Psoas muscle (tissue), 8 donors: Measurements from ENCODE around the gene CNGA3. TPM values are rescaled to one million over a fixed set of nuclear protein-coding genes. Genes with fewer than 3 reads are reported as not detected.
"Not testable (repeated sequence)": the region's sequence is repeated elsewhere in the genome, so short reads cannot be mapped to it uniquely, and the experiment has no call there.

Experiments
- ATAC-seq, 4 donors: fragments of 200-7000 bp; cut with Tn5 transposase; one replicate each; pipeline ENCODE4 v1.9.1; 2020; ENCODE audit warnings: moderate library complexity in 3 of 4, mild to moderate bottlenecking in 2 of 4
- DNase-seq, 2 donors: peaks; one replicate each; pipeline ENCODE4 v3.0.0-alpha.2; 2020
- H3K27ac ChIP-seq: fragments of 200-600 bp; one replicate; pipeline ENCODE4 v1.8.0; 2022
- H3K27me3 ChIP-seq, 3 donors: fragments of 200-600 bp in 1 of 3; one replicate each; pipeline versions ENCODE4 v1.6.1 to v1.8.0; 2013 to 2022; ENCODE audit warnings: low read length in 2 of 3, mild to moderate bottlenecking in 2 of 3, moderate library complexity in 1 of 3; ENCODE audit not compliant: insufficient read depth in 3 of 3
- H3K36me3 ChIP-seq, 2 donors: fragments of 200-600 bp in 1 of 2; one replicate each; pipeline versions ENCODE4 v1.6.1 to v1.8.0; 2013 to 2022; ENCODE audit warnings: low read depth in 1 of 2, mild to moderate bottlenecking in 1 of 2, moderate library complexity in 1 of 2; ENCODE audit not compliant: insufficient read depth in 1 of 2
- H3K4me1 ChIP-seq: fragments of 200-600 bp; one replicate; pipeline ENCODE4 v1.8.0; 2022
- H3K4me3 ChIP-seq: fragments of 200-600 bp; one replicate; pipeline ENCODE4 v1.8.0; 2022; ENCODE audit warnings: mild to moderate bottlenecking
- H3K9me3 ChIP-seq: fragments of 200-600 bp; one replicate; pipeline ENCODE4 v1.8.0; 2022
- CTCF ChIP-seq: fragments of 200-600 bp; IDR thresholded peaks from one replicate; pipeline ENCODE4 v1.8.0; 2022; ENCODE audit warnings: antibody characterized with exemption
- whole genome bisulfite sequencing, 3 donors: extraction: QIAGEN DNeasy Blood & Tissue Kit; methylation state at CpG; one replicate each; pipeline versions ENCODE4 v1.1.6 to v1.1.7; 2013; 5-methylcytosine and 5-hydroxymethylcytosine counted together
- intact Hi-C, 2 donors: fragments of 100-400 bp; cut with DNase I; formaldehyde crosslinking; loops; one replicate each; pipeline versions ENCODE4 v1.11.0 to v1.14.2; 2022
- polyA plus RNA-seq, 3 donors: library from polyadenylated mRNA; stranded (reverse); fragments of 200-250 nt; gene quantifications; one replicate each; pipeline ENCODE4 v1.2.3, GENCODE V29; 2013
- total RNA-seq, 4 donors: library from RNA; stranded (reverse); fragmentation: NEBNext Ultra II Directional in 2 of 4; extraction: Animal tissue kit (Norgen Biotek cat#: 25700) in 2 of 4; gene quantifications; one replicate each; pipeline versions ENCODE4 v1.2.1 to v1.2.4, GENCODE V29; 2021 to 2023
- donor health status: healthy with polysubstance abuse.
- donor health status: DM: no; HTN: no; CAD: no; lungs with moderate emphysema.
- donor health status: Bipolar disorder and iron deficiency.
- donor health status: healthy.
- donor health status: DM: yes; HTN: yes; CAD: no.
- donor health status: DM: no; HTN: no; CAD: no.
- donor health status: DM: no; HTN: no; CAD: no.
- donor health status: DM: yes; HTN: yes; CAD: no.

The CNGA3 gene
- total and polyA plus RNA-seq, 7 donors = 0.03 TPM; not detected in 6

GRCh38 chr2:98313492-98314250 lies 32.6 kb upstream of the CNGA3 start:
- ATAC-seq (no peak), DNase-seq (no peak)
- intact Hi-C loops = no loop called here
- no peak for TF ChIP-seq CTCF
- Histone ChIP-seq H3K9me3 (no peaks in the 10 kb centered on the region), H3K27ac (no peak overlapping the region), H3K36me3 (no peaks in the 10 kb centered on the region), H3K4me1 (no peaks in the 10 kb centered on the region), H3K27me3 (no peaks in the 10 kb centered on the region), H3K4me3 (no peak overlapping the region)
- 81 to 85% (median 82%) methylated on average over 8 of the region's 8 CpGs for WGBS, 3 donors

- Histone ChIP-seq H3K27me3 (no peaks in the 10 kb centered on the region), H3K27ac (no peak overlapping the region), H3K9me3 (no peaks in the 10 kb centered on the region), H3K36me3 (no peaks in the 10 kb centered on the region), H3K4me3 (no peak overlapping the region), H3K4me1 (no peaks in the 10 kb centered on the region)
- DNase-seq (no peak), ATAC-seq (no peak)
- WGBS, 3 donors = 70 to 84% (median 82%) methylated on average over 4 of the region's 4 CpGs
- intact Hi-C loops = no loop called here
- TF ChIP-seq CTCF = no peak
Observed at GRCh38 chr2:98314251-98314650, 32.0 kb upstream of the CNGA3 start.

- intact Hi-C loops = no loop called here
- Histone ChIP-seq H3K9me3 (peaks cover 9% of the 10 kb centered on the region), H3K4me1 (no peaks in the 10 kb centered on the region), H3K27me3 (no peaks in the 10 kb centered on the region), H3K27ac (no peak overlapping the region), H3K4me3 (no peak overlapping the region), H3K36me3 (no peaks in the 10 kb centered on the region)
- ATAC-seq (no peak), DNase-seq (no peak)
- TF ChIP-seq CTCF = no peak
- WGBS, 3 donors = 90 to 94% (median 93%) methylated on average over 2 of the region's 2 CpGs
Observed at GRCh38 chr2:98315957-98316356, 30.3 kb upstream of the CNGA3 start.

GRCh38 chr2:98317214-98317613 lies 29.0 kb upstream of the CNGA3 start:
- WGBS, 3 donors = 34 to 49% (median 36%) methylated on average over 3 of the region's 3 CpGs
- Histone ChIP-seq H3K27ac (no peak overlapping the region), H3K9me3 (peaks cover 12% of the 10 kb centered on the region), H3K27me3 (no peaks in the 10 kb centered on the region), H3K4me1 (no peaks in the 10 kb centered on the region), H3K4me3 (no peak overlapping the region), H3K36me3 (no peaks in the 10 kb centered on the region)
- no peak for TF ChIP-seq CTCF
- ATAC-seq (no peak), DNase-seq (no peak)
- intact Hi-C loops = no loop called here

- ATAC-seq, H3K4me1 ChIP-seq, H3K36me3 ChIP-seq, DNase-seq, intact Hi-C loops, H3K27me3 ChIP-seq, H3K27ac ChIP-seq, H3K4me3 ChIP-seq: not testable (repeated sequence)
- peaks cover 16% of the 10 kb centered on the region for H3K9me3 ChIP-seq
- WGBS, 3 donors = 91 to 92% (median 92%) methylated on average over 3 of the region's 3 CpGs
Observed at GRCh38 chr2:98320171-98320570, 26.1 kb upstream of the CNGA3 start.
